ENCODE results near the gene ALKAL2. TPM values are rescaled to one million over a fixed set of nuclear protein-coding genes. Genes with fewer than 3 reads are reported as not detected.

Gene ALKAL2
- total RNA-seq, 2 donors from 2014 or later: 0.72 to 3.3 TPM

- no peaks in the 10 kb centered on the region for H3K27me3 ChIP-seq
- H3K36me3 ChIP-seq: no peaks in the 10 kb centered on the region
- no peak for DNase-seq
Observed at GRCh38 chr2:238869-239268, 49.0 kb downstream of the ALKAL2 start.

GRCh38 chr2:238431-238830 is 49.5 kb downstream of the ALKAL2 start:
- DNase-seq: no peak
- no peaks in the 10 kb centered on the region for H3K4me1 ChIP-seq
- no peak overlapping the region for H3K27ac ChIP-seq
- TF ChIP-seq CTCF (IDR thresholded peaks at IDR 0.05): no peak
- H3K36me3 ChIP-seq: no peaks in the 10 kb centered on the region
- intact Hi-C loops (cut with DNase I): no loop called here
- no peak overlapping the region for H3K9ac ChIP-seq (ENCODE audit: low read depth in 2 of 2, low read length in 2 of 2)
- H3K27me3 ChIP-seq: no peaks in the 10 kb centered on the region
- no peak overlapping the region for H3K4me3 ChIP-seq
- no peaks in the 10 kb centered on the region for H3K9me3 ChIP-seq

More at GRCh38 chr2:238869-239268, 49.0 kb downstream of the ALKAL2 start:
- no peak for TF ChIP-seq CTCF (IDR thresholded peaks at IDR 0.05)
- H3K4me1 ChIP-seq: no peaks in the 10 kb centered on the region
- H3K9ac ChIP-seq (ENCODE audit: low read depth in 2 of 2, low read length in 2 of 2): no peak overlapping the region
- H3K9me3 ChIP-seq: no peaks in the 10 kb centered on the region
- no peak overlapping the region for H3K27ac ChIP-seq
- H3K4me3 ChIP-seq: no peak overlapping the region
- intact Hi-C loops (cut with DNase I): no loop called here

- DNase-seq: no peak
- Histone ChIP-seq H3K4me1 (no peaks in the 10 kb centered on the region), H3K27me3 (no peaks in the 10 kb centered on the region), H3K4me3 (no peak overlapping the region), H3K9ac (ENCODE audit: low read depth in 2 of 2, low read length in 2 of 2) (no peak overlapping the region), H3K27ac (no peak overlapping the region), H3K9me3 (no peaks in the 10 kb centered on the region), H3K36me3 (no peaks in the 10 kb centered on the region)
- intact Hi-C loops (cut with DNase I): no loop called here
- no peak for TF ChIP-seq CTCF (IDR thresholded peaks at IDR 0.05)
Observed at GRCh38 chr2:237878-238277, 50.0 kb downstream of the ALKAL2 start.

- no peak overlapping the region for H3K9ac ChIP-seq (ENCODE audit: low read depth in 2 of 2, low read length in 2 of 2)
- no peak for TF ChIP-seq CTCF (IDR thresholded peaks at IDR 0.05)
- no peaks in the 10 kb centered on the region for H3K36me3 ChIP-seq
- H3K9me3 ChIP-seq: no peaks in the 10 kb centered on the region
- no peaks in the 10 kb centered on the region for H3K27me3 ChIP-seq
- no peak overlapping the region for H3K27ac ChIP-seq
- intact Hi-C loops (cut with DNase I): no loop called here
- no peak for DNase-seq
- H3K4me3 ChIP-seq: no peak overlapping the region
- H3K4me1 ChIP-seq: no peaks in the 10 kb centered on the region
Observed at GRCh38 chr2:236993-237539, 50.8 kb downstream of the ALKAL2 start.

- no peaks in the 10 kb centered on the region for H3K36me3 ChIP-seq
- no peaks in the 10 kb centered on the region for H3K27me3 ChIP-seq
- DNase-seq: no peak
- no peak overlapping the region for H3K27ac ChIP-seq
- no peak overlapping the region for H3K9ac ChIP-seq (ENCODE audit: low read depth in 2 of 2, low read length in 2 of 2)
- H3K4me1 ChIP-seq: no peaks in the 10 kb centered on the region
- no peak overlapping the region for H3K4me3 ChIP-seq
- no peak for TF ChIP-seq CTCF (IDR thresholded peaks at IDR 0.05)
- no peaks in the 10 kb centered on the region for H3K9me3 ChIP-seq
- intact Hi-C loops (cut with DNase I): no loop called here
Observed at GRCh38 chr2:234421-234820, 53.5 kb downstream of the ALKAL2 start.
